Neural cell (in vitro differentiated cells): Measurements from ENCODE around the gene DNAJC7. TPM values are rescaled to one million over a fixed set of nuclear protein-coding genes. Genes with fewer than 3 reads are reported as not detected.

Source experiments
- H2AFZ ChIP-seq: fragments of 200-600, 300-800 bp; sonication (generic), shearing (Covaris generic); 2 replicates; pipeline ENCODE4 v1.6.0; 2014; ENCODE audit warnings: low read depth, mild to moderate bottlenecking, antibody characterized with exemption, low read length, moderate library complexity
- H3F3A ChIP-seq: fragments of 200-600 bp; shearing (Covaris generic); 2 replicates; pipeline ENCODE4 v1.6.1; 2016; ENCODE audit warnings: mild to moderate bottlenecking, moderate library complexity, mixed read lengths, antibody characterized with exemption, low read length; ENCODE audit not compliant: insufficient read depth, poor library complexity, severe bottlenecking
- H3K27ac ChIP-seq: fragments of 200-600, 300-800 bp; sonication (generic), shearing (Covaris generic); 2 replicates; pipeline ENCODE4 v1.5.1; 2014; ENCODE audit warnings: mild to moderate bottlenecking, low read length, moderate library complexity
- H3K27me3 ChIP-seq: fragments of 300-800, 200-600 bp; sonication (generic), shearing (Covaris generic); 2 replicates; pipeline ENCODE4 v1.6.0; 2014; ENCODE audit warnings: mild to moderate bottlenecking, low read depth, low read length, moderate library complexity; ENCODE audit not compliant: insufficient read depth
- H3K36me3 ChIP-seq: fragments of 300-800, 200-600 bp; sonication (generic), shearing (Covaris generic); 2 replicates; pipeline ENCODE4 v1.5.1; 2014; ENCODE audit warnings: mild to moderate bottlenecking, antibody characterized with exemption, low read length, moderate library complexity; ENCODE audit not compliant: insufficient read depth
- H3K4me2 ChIP-seq: fragments of 300-800, 200-600 bp; sonication (generic), shearing (Covaris generic); 2 replicates; pipeline ENCODE4 v1.6.0; 2014; ENCODE audit warnings: mild to moderate bottlenecking, low read length
- H3K4me3 ChIP-seq: fragments of 300-800, 200-600 bp; sonication (generic), shearing (Covaris generic); 2 replicates; pipeline ENCODE4 v1.5.1; 2014; ENCODE audit warnings: mild to moderate bottlenecking, low read length, moderate library complexity
- H3K79me2 ChIP-seq: fragments of 200-600 bp; shearing (Covaris generic); replicated peaks from 2 replicates; pipeline ENCODE4 v1.6.0; 2014; ENCODE audit warnings: mild to moderate bottlenecking, low read length, moderate library complexity; ENCODE audit not compliant: insufficient read depth
- H3K9ac ChIP-seq: fragments of 300-800, 200-600 bp; sonication (generic), shearing (Covaris generic); 2 replicates; pipeline ENCODE4 v1.6.1; 2016; ENCODE audit warnings: mild to moderate bottlenecking, low read length, mixed read lengths
- H3K9me2 ChIP-seq: fragments of 200-600 bp; shearing (Covaris generic); 2 replicates; pipeline ENCODE4 v1.6.1; 2016; ENCODE audit warnings: mild to moderate bottlenecking, low read length, mixed read lengths; ENCODE audit not compliant: insufficient read depth
- H3K9me3 ChIP-seq: fragments of 200-600, 300-800 bp; sonication (generic), shearing (Covaris generic); 2 replicates; pipeline ENCODE4 v1.6.1; 2016; ENCODE audit warnings: mild to moderate bottlenecking, mixed run types, low read length, moderate library complexity, mixed read lengths
- H4K20me1 ChIP-seq: fragments of 200-600 bp; shearing (Covaris generic); 2 replicates; pipeline ENCODE4 v1.6.1; 2016; ENCODE audit warnings: mild to moderate bottlenecking, mixed run types; ENCODE audit not compliant: insufficient read depth
- EP300 ChIP-seq: fragments of 450-650 bp; conservative IDR thresholded peaks from 2 replicates; pipeline ENCODE4 v1.6.1; 2014; ENCODE audit warnings: antibody characterized with exemption, mild to moderate bottlenecking, moderate library complexity; ENCODE audit not compliant: poor library complexity, severe bottlenecking
- EZH2 ChIP-seq: fragments of 200-600, 300-800 bp; shearing (Covaris generic), sonication (generic); IDR thresholded peaks from 2 replicates; pipeline ENCODE4 v1.6.1; 2014; ENCODE audit warnings: antibody characterized with exemption, low read length, borderline replicate concordance, mild to moderate bottlenecking; ENCODE audit not compliant: insufficient read depth, poor library complexity, severe bottlenecking
- MXI1 ChIP-seq: fragments of 450-650 bp; conservative IDR thresholded peaks from 2 replicates; pipeline ENCODE4 v1.6.1; 2014; ENCODE audit warnings: antibody characterized with exemption, mild to moderate bottlenecking; ENCODE audit not compliant: poor library complexity, severe bottlenecking
- POLR2AphosphoS5 ChIP-seq: IDR thresholded peaks from 2 replicates; pipeline ENCODE4 v1.6.1; 2012
- RAD21 ChIP-seq: fragments of 450-650 bp; conservative IDR thresholded peaks from 2 replicates; pipeline ENCODE4 v1.6.1; 2014; ENCODE audit warnings: antibody characterized with exemption, mild to moderate bottlenecking, moderate library complexity
- REST ChIP-seq: IDR thresholded peaks from 2 replicates; pipeline ENCODE4 v1.6.1; 2012; ENCODE audit warnings: borderline replicate concordance
- SMC3 ChIP-seq: fragments of 450-650 bp; conservative IDR thresholded peaks from 2 replicates; pipeline ENCODE4 v1.6.1; 2014; ENCODE audit warnings: antibody characterized with exemption, mild to moderate bottlenecking, moderate library complexity; ENCODE audit not compliant: poor library complexity
- TAF1 ChIP-seq: IDR thresholded peaks from 2 replicates; pipeline ENCODE4 v1.6.1; 2012; ENCODE audit warnings: low read depth
- polyA plus RNA-seq: library from polyadenylated mRNA; depleted of rRNA; stranded (reverse); fragments of >200 nt; gene quantifications from 2 replicates; pipeline ENCODE4 v1.2.3, GENCODE V29; 2014
- TF ChIP-seq, protein P1 (sequence below): fragments of 450-650 bp; IDR thresholded peaks from 2 replicates; pipeline ENCODE4 v1.5.1; 2014; ENCODE audit warnings: antibody characterized with exemption, mild to moderate bottlenecking, moderate library complexity; ENCODE audit not compliant: poor library complexity, severe bottlenecking

DNAJC7 gene
- polyA plus RNA-seq, 1 donor from 2014 or later = 126 TPM

DNA sequence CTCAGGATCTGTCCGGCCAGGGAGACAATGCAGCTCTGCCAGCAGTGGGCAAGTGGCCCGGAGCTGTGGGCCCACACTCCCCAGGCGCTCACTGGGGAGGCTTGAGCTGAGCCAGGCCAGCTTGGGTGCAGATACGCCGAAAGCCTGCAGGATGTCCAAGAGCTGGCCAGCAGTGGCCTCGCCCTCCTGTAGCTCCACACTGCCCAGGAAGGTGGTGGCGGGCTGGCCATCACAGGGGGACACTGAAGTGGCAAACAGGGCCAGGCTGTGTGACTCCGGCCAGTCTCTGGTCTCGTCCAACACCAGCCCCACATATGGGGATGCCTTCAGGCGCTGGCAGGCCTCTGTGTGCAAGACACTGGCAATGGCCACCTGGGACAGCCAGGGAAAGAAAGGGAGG lies 23.6 kb upstream of the DNAJC7 start:
- Histone ChIP-seq H3K4me3 (no peak overlapping the region), H3K27ac (no peak overlapping the region), H2AFZ (no peak overlapping the region), H3F3A (no peaks in the 10 kb centered on the region), H3K9me3 (no peaks in the 10 kb centered on the region), H3K9me2 (no peaks in the 10 kb centered on the region), H3K27me3 (no peaks in the 10 kb centered on the region), H3K9ac (no peak overlapping the region), H4K20me1 (no peaks in the 10 kb centered on the region), H3K36me3 (no peaks in the 10 kb centered on the region), H3K4me2 (no peak overlapping the region), H3K79me2 (no peaks in the 10 kb centered on the region)
- no peak for TF ChIP-seq MXI1

GRCh38 chr17:42039794-42040763 lies 22.8 kb upstream of the DNAJC7 start:
- H3K9me3 ChIP-seq = no peaks in the 10 kb centered on the region
- H3K27me3 ChIP-seq = no peaks in the 10 kb centered on the region
- no peak overlapping the region for H2AFZ ChIP-seq
- no peak overlapping the region for H3K4me3 ChIP-seq
- no peaks in the 10 kb centered on the region for H3K9me2 ChIP-seq
- H4K20me1 ChIP-seq = no peaks in the 10 kb centered on the region
- no peaks in the 10 kb centered on the region for H3F3A ChIP-seq
- no peaks in the 10 kb centered on the region for H3K79me2 ChIP-seq
- H3K36me3 ChIP-seq = no peaks in the 10 kb centered on the region
- H3K27ac ChIP-seq = no peak overlapping the region
- TF ChIP-seq POLR2AphosphoS5 = no peak
- no peak for TF ChIP-seq EZH2
- TF ChIP-seq, protein P1, sequence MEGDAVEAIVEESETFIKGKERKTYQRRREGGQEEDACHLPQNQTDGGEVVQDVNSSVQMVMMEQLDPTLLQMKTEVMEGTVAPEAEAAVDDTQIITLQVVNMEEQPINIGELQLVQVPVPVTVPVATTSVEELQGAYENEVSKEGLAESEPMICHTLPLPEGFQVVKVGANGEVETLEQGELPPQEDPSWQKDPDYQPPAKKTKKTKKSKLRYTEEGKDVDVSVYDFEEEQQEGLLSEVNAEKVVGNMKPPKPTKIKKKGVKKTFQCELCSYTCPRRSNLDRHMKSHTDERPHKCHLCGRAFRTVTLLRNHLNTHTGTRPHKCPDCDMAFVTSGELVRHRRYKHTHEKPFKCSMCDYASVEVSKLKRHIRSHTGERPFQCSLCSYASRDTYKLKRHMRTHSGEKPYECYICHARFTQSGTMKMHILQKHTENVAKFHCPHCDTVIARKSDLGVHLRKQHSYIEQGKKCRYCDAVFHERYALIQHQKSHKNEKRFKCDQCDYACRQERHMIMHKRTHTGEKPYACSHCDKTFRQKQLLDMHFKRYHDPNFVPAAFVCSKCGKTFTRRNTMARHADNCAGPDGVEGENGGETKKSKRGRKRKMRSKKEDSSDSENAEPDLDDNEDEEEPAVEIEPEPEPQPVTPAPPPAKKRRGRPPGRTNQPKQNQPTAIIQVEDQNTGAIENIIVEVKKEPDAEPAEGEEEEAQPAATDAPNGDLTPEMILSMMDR = no peak
- TF ChIP-seq EP300 = no peak
- TF ChIP-seq SMC3 = no peak
- TF ChIP-seq MXI1 = no peak
- TF ChIP-seq RAD21 = no peak
- no peak for TF ChIP-seq TAF1
- no peak for TF ChIP-seq REST
- no peak overlapping the region for H3K9ac ChIP-seq
- no peak overlapping the region for H3K4me2 ChIP-seq
